HG02870 (cell line): Measurements from ENCODE around the gene TJP3.
"Not testable (repeated sequence)": the region's sequence is repeated elsewhere in the genome, so short reads cannot be mapped to it uniquely, and the experiment has no call there.

Experiments
- ATAC-seq: cut with Tn5 transposase; IDR thresholded peaks from one replicate; pipeline ENCODE4 v1.9.1; 2021; ENCODE audit warnings: mild to moderate bottlenecking, moderate library complexity; ENCODE audit not compliant: unreplicated experiment

Gene TJP3

DNA sequence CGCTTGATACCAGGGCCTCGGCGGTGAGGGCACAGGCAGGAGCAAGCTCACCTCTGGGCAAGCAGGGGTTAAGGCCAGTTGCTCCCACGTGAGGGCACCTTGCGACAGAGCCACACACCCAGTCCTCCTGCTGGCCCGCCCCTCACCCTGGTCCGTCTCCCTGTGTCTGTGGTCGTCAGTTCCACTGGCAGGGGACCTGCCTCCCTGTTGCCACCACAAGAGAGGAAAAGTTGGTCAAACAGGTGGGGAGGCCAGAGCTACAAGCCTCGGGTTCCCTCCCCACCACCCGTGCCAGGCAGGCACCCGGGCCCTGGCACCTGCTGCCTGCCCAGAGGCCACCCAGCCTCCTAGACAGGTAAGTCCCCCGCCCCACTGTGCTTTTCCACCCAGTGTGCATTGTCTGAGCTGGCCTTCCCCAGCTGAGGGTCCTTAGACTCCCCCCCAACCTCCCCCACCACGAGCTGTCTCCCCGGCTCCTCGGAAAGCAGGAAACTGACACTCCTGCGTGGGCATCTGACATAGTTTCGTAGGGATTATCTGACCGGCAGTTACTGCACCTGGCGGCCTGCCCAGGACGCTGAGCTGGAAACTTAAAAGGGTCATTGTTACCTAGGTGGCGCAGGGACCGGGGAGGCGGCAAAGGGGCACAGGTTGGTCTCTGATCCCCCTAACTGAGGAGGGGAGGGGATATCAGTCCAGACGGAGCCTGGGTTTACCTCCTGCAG is at the start of gene TJP3:
Gene TJP3 (plus strand): TSS at position 178 of the 725 bp plus-strand sequence. CDS start 20,049 bp downstream, outside the sequence.
- no peak for ATAC-seq

DNA sequence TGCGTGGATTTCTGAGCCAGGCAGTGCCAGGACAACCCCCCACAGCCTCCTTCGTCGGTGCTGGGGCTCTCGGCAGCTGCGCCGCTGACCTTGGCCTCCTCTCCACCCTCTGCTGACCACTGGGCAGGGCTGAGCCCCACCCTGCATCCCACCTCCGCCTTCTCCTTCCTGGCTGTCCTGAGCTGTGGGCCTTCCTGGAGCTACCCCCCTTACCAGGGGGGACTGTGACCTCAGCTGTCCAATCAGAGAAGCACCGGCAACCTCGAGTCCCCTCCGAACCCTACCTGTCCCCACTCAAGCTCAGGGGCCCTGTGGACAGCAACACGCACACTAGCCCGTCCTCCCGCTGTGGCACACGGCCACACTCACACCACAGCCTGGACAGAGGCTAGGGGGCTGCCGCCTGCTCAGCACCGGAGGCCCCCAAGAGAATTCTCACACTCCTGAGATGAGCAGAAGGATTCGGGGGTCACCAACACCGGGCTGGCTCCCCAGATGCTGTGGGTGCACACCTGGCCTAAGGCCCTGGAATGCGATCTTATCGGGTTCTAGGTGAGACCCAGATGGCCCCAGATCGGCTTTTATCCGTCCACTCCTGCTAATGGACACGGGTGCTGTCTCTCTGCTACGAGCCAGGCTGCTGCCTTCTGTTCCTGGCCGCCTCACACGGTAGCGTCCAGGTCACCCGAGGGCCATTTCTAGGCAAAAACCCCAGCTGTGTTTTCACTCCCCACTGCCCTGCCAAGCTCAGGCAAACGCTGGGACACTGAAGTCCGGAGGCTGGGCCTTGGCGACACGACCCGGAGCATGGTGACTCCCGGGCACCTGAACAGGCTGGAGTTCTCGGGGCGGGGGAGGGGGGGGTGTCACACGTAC is 49.1 kb upstream of the TJP3 start:
- no peak for ATAC-seq

DNA sequence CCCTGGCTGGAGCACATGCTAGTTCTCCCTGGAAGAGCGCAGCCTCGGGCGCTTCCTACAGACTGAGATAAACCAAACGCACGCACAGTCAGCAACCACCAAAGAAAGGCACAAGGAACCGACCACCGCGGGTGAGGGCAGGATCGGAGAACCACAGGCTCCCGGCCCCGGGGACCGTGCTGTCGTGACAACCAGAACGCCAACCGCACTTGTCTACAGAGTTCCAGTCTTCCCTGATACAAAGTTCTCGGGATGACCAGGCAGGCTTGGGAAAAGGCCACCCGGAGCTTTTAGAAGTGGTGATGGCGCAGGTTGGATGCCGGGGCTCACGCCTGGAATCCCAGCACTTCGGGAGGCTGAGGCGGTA is 48.5 kb upstream of the TJP3 start:
- no peak for ATAC-seq

DNA sequence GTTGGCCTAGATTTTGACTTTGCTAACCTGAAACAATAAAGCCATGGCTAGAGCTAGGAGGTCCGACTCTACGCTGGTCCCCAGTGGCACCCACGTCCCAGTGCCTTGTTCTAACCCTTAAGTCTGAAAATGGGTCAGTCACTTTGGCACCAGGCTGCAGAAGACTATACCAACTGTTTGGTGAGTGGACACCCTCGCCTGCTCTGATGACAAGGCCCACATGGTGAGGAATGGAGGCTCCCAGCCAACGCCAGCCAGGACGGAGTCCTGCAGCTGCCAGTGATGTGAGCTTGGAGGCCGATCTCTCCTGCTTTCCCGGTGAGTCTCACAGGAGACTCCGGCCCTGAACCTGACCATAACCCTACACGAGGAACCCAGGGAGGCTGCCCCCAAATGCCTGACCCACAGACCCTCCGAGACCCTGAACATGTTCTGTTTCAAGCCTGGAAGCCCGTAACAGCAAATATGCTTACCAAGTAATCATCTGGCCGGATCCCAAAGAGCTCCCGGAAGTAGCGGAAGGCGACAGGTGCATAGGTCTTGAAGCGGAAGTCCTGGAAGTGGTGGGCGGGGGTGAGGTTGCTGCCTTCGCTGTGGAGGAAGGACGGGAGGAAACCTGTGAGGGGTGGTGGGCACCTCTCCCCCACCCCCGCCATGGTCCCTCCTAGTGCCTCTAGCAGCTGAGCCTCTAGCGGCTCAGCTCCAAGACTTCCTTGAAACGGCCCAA is 47.5 kb upstream of the TJP3 start:
- no peak for ATAC-seq

GRCh38 chr19:3661284-3662238 is 46.6 kb upstream of the TJP3 start:
- ATAC-seq = no peak

DNA sequence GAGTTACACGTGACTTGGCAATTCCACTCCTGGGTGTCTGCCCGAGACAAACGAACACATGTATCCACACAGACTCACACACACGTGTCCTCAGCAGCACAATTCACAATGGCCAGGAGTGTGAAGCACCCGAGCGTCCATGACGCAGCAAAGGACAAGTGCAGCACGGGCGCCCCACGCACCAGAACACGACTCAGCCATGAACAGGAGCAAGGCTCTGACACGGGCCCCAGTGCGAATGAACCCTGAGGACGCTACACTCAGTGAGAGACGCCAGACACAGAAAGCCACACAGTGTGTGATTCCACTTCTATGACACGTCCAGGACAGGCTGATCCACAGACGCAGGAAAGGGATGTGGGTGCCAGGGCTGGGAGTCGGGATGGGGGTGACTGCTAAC is 44.3 kb upstream of the TJP3 start:
- ATAC-seq = no peak

- no peak for ATAC-seq
Observed at GRCh38 chr19:3664879-3665642, 43.1 kb upstream of the TJP3 start.

DNA sequence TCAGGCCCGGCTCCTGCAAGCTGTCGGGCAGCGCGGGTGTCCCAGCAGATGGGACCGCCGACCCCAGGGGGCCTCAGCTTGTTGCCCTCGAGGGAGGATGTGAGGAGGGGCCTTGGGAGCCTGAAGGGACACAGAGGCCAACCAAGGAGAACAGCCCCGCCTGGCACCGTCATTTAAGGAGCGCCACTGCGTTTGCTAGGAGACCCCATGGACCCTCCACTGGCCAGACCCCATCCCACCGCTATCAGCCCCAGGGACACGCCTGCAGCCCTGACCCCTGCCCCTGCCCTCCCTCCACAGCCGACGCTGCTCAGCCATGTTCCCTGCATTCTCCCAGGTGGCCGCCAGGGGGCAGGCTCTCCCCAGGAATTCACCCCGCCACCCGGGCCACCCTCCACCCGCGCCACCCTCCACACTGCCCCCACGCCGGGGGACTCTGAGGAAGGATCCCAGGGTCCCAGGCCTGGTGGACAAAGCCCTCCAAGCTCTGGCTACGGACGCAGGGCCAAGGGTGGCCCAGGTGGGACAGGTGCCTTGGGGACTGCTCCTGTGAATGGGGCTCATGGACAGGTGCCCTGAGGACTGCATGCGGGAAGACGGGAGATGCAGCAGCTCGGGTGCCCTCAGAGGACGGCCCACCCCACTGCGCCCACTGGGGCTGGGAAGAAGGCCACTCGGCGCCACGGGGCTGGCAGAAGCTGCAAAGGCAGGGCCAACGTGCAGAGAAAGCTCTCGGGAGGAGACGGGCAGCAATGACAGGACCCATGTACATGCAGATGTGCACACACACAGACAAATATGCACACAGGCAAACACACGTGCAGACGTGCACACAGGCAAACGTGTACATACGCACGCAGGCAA is 42.3 kb upstream of the TJP3 start:
- ATAC-seq = no peak

- not testable (repeated sequence) for ATAC-seq
Observed at GRCh38 chr19:3666545-3666856, 41.7 kb upstream of the TJP3 start.

DNA sequence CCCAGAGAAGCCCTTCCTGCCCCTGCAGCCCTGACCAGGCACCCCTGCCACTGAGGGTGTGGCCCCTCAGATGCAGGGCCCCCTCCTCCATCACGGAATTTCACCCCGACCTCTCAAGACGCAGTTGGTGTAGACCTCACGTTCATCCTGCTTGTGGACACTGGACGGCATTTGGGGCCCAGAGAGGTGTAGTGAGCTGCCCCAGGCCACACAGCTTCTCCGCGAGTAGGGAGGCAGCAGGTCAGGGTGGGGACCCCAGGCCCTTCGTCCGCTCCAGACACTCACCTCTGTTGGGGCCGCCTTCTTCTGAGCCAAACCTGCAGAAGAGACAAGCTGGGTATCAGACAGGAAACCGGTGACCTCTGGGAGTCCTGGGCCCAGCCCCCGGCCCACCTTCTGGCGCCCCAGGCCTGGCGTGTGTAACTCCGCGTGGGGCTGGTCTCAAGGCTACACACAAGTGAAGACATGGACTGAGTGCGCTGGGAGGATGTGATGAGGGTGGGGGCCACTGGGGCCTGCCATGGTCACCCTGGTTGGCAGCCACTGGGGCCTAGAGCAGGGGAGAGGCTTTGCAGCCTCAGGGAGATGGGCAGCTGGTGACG is 41.0 kb upstream of the TJP3 start:
- ATAC-seq = no peak

- ATAC-seq = no peak
Observed at GRCh38 chr19:3667766-3668165, 40.4 kb upstream of the TJP3 start.

GRCh38 chr19:3668331-3669081 is 39.7 kb upstream of the TJP3 start:
- no peak for ATAC-seq

DNA sequence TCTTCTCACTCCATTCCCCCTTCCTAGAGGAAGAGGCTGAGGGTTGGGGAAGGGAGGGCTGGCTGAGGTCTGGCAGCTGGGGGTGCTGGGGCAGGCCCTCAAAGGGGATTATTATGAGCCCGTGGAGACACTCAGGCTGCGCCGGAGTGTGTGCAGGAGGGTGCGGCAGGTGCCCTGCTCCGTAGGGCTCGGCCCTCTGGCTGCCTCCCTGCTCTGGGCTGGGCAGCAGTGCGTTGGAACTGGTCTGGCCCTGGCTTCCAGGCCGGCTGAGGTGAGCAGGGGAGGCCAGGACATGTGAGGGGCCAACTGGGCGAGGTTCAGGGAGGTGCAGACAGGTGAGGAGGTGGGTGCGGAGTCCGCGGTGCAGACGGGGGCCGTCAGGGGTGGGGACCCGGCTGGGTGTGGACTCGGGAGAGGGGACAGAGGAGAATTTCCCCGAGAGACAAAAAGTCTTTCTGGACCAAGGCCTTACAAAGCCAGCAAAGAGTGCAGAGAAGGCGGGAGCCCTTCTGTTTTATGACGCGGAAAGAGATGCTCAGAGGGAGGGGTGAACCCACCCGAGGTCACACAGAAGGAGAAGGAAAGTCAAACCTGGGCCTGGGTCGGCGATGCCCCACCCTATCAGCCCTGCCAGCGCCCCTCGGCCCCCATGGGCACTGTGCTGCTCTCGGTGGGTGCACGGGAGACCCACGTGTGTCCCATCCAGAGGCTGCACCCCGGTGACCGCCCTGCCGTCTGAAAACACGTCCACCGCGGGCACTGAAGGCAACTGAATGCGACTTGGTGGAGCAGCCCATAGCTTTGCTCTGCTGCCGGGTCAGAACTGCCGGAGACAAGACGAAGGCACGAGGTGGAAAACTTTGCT is 38.9 kb upstream of the TJP3 start:
- no peak for ATAC-seq

DNA sequence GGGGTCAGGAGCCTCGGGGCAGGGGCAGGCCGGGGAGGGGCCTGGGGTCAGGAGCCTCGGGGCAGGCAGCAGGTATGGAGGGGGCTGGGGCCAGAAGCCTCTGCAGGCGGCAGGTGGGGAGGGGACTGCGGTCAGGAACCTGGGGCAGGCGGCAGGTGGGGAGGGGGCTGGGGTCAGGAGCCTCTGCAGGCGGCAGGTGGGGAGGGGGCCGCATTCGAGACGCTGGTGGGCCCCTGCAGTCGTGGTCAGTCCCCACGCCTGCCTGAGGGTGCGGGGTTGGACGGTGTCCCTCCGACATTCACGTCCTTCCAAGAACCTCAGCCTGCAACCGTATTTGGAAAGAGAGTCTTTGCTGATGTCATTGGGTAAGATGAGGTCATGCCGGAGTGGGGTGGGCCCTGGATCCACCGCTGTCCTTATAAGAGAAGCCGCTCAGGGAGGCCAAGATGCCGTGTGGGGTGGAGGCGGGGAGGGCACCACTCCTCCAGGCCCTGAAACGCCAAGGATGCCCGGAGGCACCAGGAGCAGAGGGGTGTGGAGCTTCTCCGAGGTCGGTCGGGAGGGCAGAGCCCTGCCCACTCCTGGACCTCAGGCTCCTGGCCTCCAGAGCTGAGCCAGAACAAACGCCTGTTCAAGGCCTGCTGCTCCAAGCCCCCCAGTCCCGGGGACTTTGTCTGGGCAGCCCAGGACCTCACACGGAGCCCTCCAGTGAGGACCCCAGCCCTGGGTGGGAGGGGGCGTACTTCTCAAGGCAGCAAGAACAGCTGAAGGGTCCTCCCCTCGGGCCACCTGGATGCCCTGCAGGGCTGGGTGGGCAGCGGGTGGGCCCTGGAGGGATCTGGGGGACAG is 38.0 kb upstream of the TJP3 start:
- no peak for ATAC-seq

DNA sequence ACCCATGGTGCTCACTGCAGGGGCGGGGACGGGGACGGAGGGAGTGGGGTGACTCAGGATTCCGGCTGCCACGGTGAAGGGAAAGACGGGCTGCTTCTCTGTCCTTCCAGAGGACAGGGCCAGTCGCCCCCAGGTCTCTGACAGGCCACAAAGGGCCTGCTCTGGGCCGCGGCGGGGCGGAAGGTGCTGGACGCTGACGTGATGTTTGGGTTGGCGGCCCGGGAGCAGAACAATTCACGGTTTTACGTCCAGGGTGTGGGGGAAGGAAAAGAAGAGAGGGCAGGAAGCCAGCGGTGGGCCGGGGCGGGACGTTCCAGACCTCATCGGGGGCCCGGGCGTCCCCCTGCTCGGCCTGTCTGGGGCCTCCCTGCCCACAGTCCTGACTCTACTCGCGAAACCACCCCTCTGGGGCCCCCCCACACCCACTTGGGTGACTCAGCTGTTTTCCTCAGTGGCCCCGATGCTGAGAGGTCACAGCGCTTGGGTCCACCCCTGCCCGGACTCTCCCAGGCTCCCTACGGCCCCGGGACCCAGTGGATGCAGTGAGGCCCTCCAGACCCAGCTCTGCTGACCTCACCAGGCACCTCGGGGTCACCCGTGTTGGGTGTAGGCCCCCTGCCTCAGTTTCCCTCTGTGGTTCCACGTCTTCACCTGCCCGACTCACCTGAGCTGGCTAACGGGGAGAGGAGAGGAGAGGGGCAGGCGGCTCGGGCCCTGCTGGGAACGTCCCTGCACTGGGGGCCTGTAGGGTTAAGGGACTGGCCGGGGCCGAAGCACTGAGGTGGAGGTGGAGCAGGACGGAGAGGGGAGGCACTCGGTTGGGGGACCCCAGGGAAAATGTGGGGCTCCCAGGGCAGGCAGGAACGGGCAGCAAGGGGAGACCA is 37.1 kb upstream of the TJP3 start:
- no peak for ATAC-seq
